NCI-H1436 (cell line): ENCODE results near the gene MAP4K1.

Experiments used
- DNase-seq: peaks from one replicate; lab custom pipeline; 2025; lab: John Stamatoyannopoulos, UW

MAP4K1 gene

DNA sequence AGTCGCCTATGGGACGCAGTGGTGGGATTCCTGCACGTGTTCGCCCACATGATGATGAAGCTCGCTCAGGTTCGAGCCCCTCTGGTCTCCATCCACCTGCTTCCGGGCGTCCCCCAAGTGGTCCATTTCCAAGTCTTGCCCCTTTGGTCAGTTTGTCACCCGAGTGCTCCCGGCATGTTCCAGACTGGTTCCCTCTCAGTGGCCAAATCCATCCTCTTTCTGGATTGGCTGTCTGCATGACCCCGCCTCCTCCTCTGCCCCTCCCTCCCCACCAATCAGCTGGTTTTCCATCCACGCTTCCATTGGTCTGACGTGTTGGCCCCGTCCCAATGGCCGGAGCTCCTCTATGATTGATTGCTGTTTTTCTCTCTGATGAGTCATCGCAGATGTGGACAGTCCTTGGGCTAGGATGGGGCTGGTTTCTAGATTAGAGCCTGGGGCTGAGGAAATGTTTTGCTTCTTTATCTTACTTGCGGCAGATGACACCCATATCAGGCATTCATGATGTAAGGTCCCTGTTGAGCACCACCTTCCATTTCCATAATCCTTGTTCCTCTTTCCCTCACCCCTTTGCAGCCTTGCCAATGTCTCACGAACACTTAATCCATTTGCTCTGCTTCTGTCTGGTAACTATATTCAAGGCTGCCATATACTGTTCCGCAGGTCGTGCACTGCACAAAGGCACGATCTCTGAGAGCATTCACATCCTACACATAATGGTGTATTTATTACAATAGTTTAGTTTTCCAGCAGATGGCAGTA lies 73.8 kb downstream of the MAP4K1 start:
- DNase-seq = peak; percentile 68

DNA sequence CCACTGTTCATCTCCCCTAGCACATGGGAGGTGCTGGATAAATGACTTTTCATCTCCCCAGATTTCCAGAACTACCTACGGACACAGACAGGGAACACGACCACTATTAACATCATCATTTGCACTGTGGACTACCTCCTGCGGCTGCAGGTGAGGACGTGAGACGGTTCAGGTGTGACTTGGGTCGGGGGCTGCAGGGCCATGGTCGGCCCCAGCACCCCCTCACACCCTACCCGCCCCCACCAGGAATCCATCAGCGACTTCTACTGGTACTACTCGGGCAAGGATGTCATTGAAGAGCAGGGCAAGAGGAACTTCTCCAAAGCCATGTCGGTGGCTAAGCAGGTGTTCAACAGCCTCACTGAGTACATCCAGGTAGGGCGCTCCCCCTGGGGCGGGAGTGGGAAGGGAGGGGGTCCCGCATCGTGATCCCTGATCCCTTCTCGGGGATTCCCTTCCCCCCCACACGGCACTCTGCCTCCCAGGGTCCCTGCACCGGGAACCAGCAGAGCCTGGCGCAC lies 74.4 kb downstream of the MAP4K1 start:
- DNase-seq = no peak

DNA sequence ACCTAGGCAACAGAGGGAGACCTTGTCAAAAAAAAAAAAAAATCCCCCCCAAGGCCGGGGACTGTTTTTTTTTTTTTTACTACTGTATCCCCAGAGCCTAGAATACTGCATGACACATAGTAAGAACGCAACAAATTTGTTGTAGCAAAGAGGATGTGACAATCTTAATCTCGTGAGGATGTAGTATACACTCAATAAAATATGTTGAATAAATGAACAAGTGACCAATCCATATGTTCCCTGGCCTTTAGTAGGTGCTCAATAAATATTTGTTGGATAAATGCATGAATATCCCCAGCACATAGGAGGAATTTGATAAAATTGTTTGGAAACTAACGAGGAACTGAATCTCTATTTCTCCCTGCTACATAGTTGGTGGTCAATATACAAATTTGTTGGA lies 75.7 kb downstream of the MAP4K1 start:
- no peak for DNase-seq

DNA sequence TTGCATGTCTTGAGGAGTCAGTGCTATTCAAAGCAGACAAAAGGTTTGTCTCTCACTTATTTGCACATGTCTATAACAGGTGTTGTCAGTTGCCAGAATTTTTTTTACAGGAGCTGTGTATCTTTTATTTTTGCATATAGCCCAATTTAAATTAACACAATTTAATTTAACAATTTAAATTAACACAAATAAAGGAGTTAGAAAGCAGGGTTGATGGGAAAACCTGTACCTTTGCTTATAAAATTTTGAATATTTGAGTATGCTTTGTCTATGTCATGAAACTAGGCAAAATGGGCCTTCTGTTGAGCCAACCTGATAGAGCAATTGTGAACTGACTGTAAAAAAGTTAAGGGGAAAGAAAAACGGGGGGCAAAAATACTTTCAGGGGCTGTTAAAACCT lies 78.0 kb downstream of the MAP4K1 start:
- DNase-seq = no peak

DNA sequence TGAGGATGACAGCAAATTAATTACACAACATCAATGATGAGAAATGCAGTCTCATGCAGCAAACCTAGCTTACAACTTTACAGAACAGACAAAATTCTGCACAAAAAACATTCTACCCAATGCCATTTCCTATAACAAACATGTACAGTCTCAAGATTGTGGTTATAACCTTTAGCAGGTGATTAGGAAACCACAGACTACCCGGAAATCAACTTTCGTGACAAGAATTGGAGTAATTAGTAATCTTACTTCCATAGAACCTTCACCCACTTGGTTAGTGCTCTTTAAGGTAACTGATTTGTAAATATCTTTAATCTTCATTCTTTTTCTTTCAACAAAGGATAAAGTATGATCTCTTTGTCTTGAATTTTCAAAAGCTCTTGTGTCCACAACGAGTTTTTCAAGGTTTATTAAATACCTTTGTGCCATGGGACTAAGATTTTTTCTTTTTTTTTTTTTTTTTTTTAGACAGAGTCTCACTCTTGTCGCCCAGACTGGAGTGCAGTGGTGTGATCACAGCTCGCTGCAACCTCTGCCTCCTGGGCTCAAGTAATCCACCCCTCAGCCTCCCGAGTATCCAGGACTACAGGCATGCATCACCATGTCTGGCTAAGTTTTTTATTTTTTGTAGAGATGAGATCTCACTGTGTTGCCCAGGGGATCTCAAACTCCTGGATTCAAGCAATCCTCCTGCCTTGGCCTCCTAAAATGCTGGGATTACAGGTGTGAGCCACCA lies 78.8 kb downstream of the MAP4K1 start:
- DNase-seq = no peak

DNA sequence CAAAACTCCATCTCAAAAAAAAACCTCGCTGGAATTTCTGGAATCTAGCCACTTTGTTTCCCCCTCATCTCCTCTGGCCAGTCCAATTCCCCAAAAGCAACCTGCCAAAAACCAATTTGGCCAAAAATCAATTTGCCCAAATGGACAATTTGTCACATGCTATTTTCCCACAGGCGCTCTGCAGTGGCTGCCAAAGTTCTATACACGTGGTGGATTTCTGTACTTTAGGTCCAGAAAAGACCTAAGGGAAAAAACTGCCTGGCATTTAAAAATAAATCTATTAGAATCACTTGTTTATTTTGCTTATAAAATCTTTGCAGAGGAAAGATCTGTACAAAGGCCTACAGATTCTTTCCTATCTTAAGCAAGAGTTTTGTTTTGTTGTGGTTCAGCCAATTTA lies 79.4 kb downstream of the MAP4K1 start:
- DNase-seq = no peak
